ENCODE measurements around the gene NEU3. TPM values are rescaled to one million over a fixed set of nuclear protein-coding genes. Genes with fewer than 3 reads are reported as not detected.
A peak's percentile ranks its signal among the peaks of the same experiment; 100 is the strongest.
"Not testable (repeated sequence)": the region's sequence is repeated elsewhere in the genome, so short reads cannot be mapped to it uniquely, and the experiment has no call there.

NEU3 gene
- total RNA-seq, 1 experiment from 2014 or later: 19.3 TPM

- Mint-ChIP-seq H3K27ac (ENCODE audit: unreplicated experiment) (no peak overlapping the region), H3K36me3 (ENCODE audit: insufficient read depth, unreplicated experiment) (peaks cover 17% of the 10 kb centered on the region), H3K9me3 (ENCODE audit: unreplicated experiment) (no peaks in the 10 kb centered on the region), H3K4me1 (ENCODE audit: low read depth, unreplicated experiment) (peaks cover 14% of the 10 kb centered on the region), H3K4me3 (ENCODE audit: unreplicated experiment) (no peak overlapping the region), H3K27me3 (ENCODE audit: insufficient read depth, unreplicated experiment) (no peaks in the 10 kb centered on the region)
- Histone ChIP-seq H3K4me1 (peaks cover 26% of the 10 kb centered on the region), H3K36me3 (ENCODE audit: control insufficient read depth, insufficient read depth, low read length) (no peaks in the 10 kb centered on the region; the same call in 1 of the 2 replicates), H3K27me3 (replicated peaks; ENCODE audit: control insufficient read depth, insufficient read depth, low read length) (no peaks in the 10 kb centered on the region), H3K9me3 (no peaks in the 10 kb centered on the region), H3K4me3 (ENCODE audit: low read depth, low read length) (no peak overlapping the region)
- POLR2A ChIA-PET: no interaction called here
- CTCF ChIA-PET: no interaction called here
- intact Hi-C loops (cut with micrococcal nuclease; ENCODE audit: unreplicated experiment): no loop called here
- no TSS peak for BruUV-seq (replicated peaks)
- TF ChIP-seq CTCF (IDR thresholded peaks at IDR 0.05; ENCODE audit: insufficient read depth in 1 of 2, low read depth in 1 of 2, low read length in 1 of 2, severe bottlenecking in 1 of 2, unreplicated experiment in 1 of 2): no peak
- no peak for DNase-seq
Observed at GRCh38 chr11:74984730-74985129, 4.0 kb upstream of the NEU3 start.

- no peak for DNase-seq
- Histone ChIP-seq H3K36me3 (ENCODE audit: control insufficient read depth, insufficient read depth, low read length) (0 out of 2 replicates have a peak, but pooled peaks cover 1% of the 10 kb centered on the region), H3K9me3 (no peaks in the 10 kb centered on the region), H3K27me3 (replicated peaks; ENCODE audit: control insufficient read depth, insufficient read depth, low read length) (no peaks in the 10 kb centered on the region), H3K4me3 (ENCODE audit: low read depth, low read length) (peak overlapping the region; percentile 61), H3K4me1 (peaks cover 16% of the 10 kb centered on the region)
- H3K9me3 Mint-ChIP-seq (ENCODE audit: unreplicated experiment): no peaks in the 10 kb centered on the region
- peaks cover 10% of the 10 kb centered on the region for H3K36me3 Mint-ChIP-seq (ENCODE audit: insufficient read depth, unreplicated experiment)
- TSS peak; percentile 47 for BruUV-seq (replicated peaks)
- peaks cover 25% of the 10 kb centered on the region for H3K4me1 Mint-ChIP-seq (ENCODE audit: low read depth, unreplicated experiment)
- intact Hi-C loops (cut with micrococcal nuclease; ENCODE audit: unreplicated experiment): loop anchor here (2.0 kb wide), 1 partner anchor 18 kb away; no protein-coding TSS in a partner anchor
- no peak for TF ChIP-seq CTCF (IDR thresholded peaks at IDR 0.05; ENCODE audit: insufficient read depth in 1 of 2, low read depth in 1 of 2, low read length in 1 of 2, severe bottlenecking in 1 of 2, unreplicated experiment in 1 of 2)
- ChIA-PET POLR2A (interaction anchor here (0.6 to 3.0 kb wide), 4 partner anchors 32 to 1237 kb away, joined by 3 to 13 read pairs (median 4); partner anchors contain the start of genes SPCS2 and XRRA1), CTCF (interaction anchor here (0.7 to 2.3 kb wide), 7 partner anchors 32 to 259 kb away, joined by 3 to 16 read pairs (median 6); no protein-coding TSS in a partner anchor)
- peak overlapping the region; percentile 82 for H3K27ac Mint-ChIP-seq (ENCODE audit: unreplicated experiment)
- H3K4me3 Mint-ChIP-seq (ENCODE audit: unreplicated experiment): peak overlapping the region; percentile 85
- H3K27me3 Mint-ChIP-seq (ENCODE audit: insufficient read depth, unreplicated experiment): no peaks in the 10 kb centered on the region
Observed at GRCh38 chr11:74989260-74989638, 516 bp downstream of the NEU3 start.

- not testable (repeated sequence) for H3K36me3 Mint-ChIP-seq (ENCODE audit: insufficient read depth, unreplicated experiment)
Observed at GRCh38 chr11:74990150-74990549, 1.4 kb downstream of the NEU3 start.

More at GRCh38 chr11:74990150-74990549, 1.4 kb downstream of the NEU3 start:
- Mint-ChIP-seq H3K4me1 (ENCODE audit: low read depth, unreplicated experiment) (peaks cover 19% of the 10 kb centered on the region), H3K4me3 (ENCODE audit: unreplicated experiment) (peak overlapping the region; percentile 85)
- H3K27me3 ChIP-seq (replicated peaks; ENCODE audit: control insufficient read depth, insufficient read depth, low read length); H3K27me3 Mint-ChIP-seq (ENCODE audit: insufficient read depth, unreplicated experiment); H3K9me3 Mint-ChIP-seq (ENCODE audit: unreplicated experiment); intact Hi-C loops (cut with micrococcal nuclease; ENCODE audit: unreplicated experiment); DNase-seq; BruUV-seq (replicated peaks); CTCF ChIA-PET; H3K9me3 ChIP-seq; H3K4me3 ChIP-seq (ENCODE audit: low read depth, low read length); H3K27ac Mint-ChIP-seq (ENCODE audit: unreplicated experiment); H3K36me3 ChIP-seq (ENCODE audit: control insufficient read depth, insufficient read depth, low read length): not testable (repeated sequence)
- H3K4me1 ChIP-seq: peaks cover 14% of the 10 kb centered on the region
- POLR2A ChIA-PET: interaction anchor here (3.0 kb wide), 1 partner anchor 41 kb away, joined by 13 read pairs; the partner anchor contains the start of genes SPCS2 and XRRA1
